RWPE2 (cell line): ENCODE measurements around the gene TMEM178B.
"Not testable (repeated sequence)": the region's sequence is repeated elsewhere in the genome, so short reads cannot be mapped to it uniquely, and the experiment has no call there.

ENCODE experiments used
- ATAC-seq: fragments of 200-7000 bp; cut with Tn5 transposase; 3 replicates; pipeline ENCODE4 v1.9.1; 2021; ENCODE audit warnings: low read depth
- DNase-seq: peaks from one replicate; pipeline ENCODE4 v3.0.0-alpha.2; 2020; ENCODE audit warnings: low spot score
- H3K27ac ChIP-seq: fragments of 450-650 bp; 2 replicates; pipeline ENCODE4 v1.5.1; 2017; ENCODE audit warnings: mild to moderate bottlenecking; ENCODE audit not compliant: poor library complexity, severe bottlenecking
- H3K27me3 ChIP-seq: fragments of 250-450 bp; sonication (Bioruptor Pico); 2 replicates; pipeline ENCODE4 v1.5.1; 2021; ENCODE audit warnings: mild to moderate bottlenecking, moderate library complexity; ENCODE audit not compliant: insufficient read depth, poor library complexity, severe bottlenecking
- H3K36me3 ChIP-seq: fragments of 250-450 bp; sonication (Bioruptor Pico); 2 replicates; pipeline ENCODE4 v1.5.1; 2020; ENCODE audit warnings: low read depth, mild to moderate bottlenecking, moderate library complexity
- H3K4me1 ChIP-seq: fragments of 250-450 bp; sonication (Bioruptor Pico); 2 replicates; pipeline ENCODE4 v1.5.1; 2021; ENCODE audit warnings: mild to moderate bottlenecking, moderate library complexity; ENCODE audit not compliant: insufficient read depth, poor library complexity, severe bottlenecking
- H3K4me3 ChIP-seq: fragments of 250-450 bp; sonication (Bioruptor Pico); 2 replicates; pipeline ENCODE4 v1.5.1; 2021; ENCODE audit warnings: mild to moderate bottlenecking, moderate library complexity; ENCODE audit not compliant: severe bottlenecking
- H3K9me3 ChIP-seq: fragments of 250-450 bp; sonication (Bioruptor Pico); 2 replicates; pipeline ENCODE4 v1.5.1; 2021; ENCODE audit warnings: mild to moderate bottlenecking, moderate library complexity; ENCODE audit not compliant: severe bottlenecking
- TF ChIP-seq, protein P1 (sequence below): fragments of 450-650 bp; IDR thresholded peaks from one replicate; pipeline ENCODE4 v1.5.1; 2017; ENCODE audit warnings: mild to moderate bottlenecking, moderate library complexity; ENCODE audit not compliant: poor library complexity, severe bottlenecking

The TMEM178B gene

DNA sequence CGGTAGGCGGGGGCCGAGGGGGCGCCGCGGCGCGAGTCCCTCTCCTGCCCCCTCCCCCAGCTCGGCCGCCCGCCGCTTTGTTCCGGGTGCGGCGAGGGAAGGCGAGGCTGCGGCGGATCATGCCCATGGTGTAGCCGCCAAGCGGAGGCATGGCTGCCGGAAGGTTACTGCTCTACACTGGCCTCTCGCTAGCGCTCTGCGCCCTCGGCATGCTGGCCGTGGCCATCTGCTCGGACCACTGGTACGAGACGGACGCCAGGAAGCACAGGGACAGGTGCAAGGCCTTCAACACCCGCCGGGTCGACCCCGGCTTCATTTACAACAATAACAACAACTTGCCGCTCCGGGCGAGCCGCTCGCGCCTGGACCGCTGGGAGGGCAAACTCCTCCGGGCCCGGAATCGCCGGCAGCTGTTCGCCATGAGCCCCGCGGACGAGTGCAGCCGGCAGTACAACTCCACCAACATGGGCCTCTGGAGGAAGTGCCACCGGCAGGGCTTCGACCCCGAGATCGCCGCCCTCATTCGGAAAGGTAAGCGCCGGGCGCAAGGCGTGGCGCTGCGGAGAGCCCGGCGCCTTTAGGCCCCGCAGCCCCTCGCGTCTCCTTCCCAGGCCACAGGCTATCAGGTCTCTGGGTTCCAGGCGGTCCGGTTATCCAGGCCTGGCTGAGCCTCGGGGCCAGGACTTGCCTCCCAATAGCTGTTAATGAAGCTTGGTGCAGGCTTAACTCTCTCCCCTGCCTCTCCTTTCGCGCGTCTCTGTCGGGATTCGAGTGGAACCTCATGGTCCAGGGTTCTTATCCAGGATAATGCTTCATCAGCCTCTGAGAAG is 513 bp downstream of the TMEM178B start:
- no peak overlapping the region for H3K27ac ChIP-seq
- H3K36me3 ChIP-seq = no peaks in the 10 kb centered on the region
- H3K4me1 ChIP-seq = no peaks in the 10 kb centered on the region
- peak overlapping the region; percentile 30 for H3K4me3 ChIP-seq
- TF ChIP-seq, protein P1, sequence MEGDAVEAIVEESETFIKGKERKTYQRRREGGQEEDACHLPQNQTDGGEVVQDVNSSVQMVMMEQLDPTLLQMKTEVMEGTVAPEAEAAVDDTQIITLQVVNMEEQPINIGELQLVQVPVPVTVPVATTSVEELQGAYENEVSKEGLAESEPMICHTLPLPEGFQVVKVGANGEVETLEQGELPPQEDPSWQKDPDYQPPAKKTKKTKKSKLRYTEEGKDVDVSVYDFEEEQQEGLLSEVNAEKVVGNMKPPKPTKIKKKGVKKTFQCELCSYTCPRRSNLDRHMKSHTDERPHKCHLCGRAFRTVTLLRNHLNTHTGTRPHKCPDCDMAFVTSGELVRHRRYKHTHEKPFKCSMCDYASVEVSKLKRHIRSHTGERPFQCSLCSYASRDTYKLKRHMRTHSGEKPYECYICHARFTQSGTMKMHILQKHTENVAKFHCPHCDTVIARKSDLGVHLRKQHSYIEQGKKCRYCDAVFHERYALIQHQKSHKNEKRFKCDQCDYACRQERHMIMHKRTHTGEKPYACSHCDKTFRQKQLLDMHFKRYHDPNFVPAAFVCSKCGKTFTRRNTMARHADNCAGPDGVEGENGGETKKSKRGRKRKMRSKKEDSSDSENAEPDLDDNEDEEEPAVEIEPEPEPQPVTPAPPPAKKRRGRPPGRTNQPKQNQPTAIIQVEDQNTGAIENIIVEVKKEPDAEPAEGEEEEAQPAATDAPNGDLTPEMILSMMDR = no peak
- DNase-seq = no peak
- 0 out of 3 replicates have a peak, but pooled peaks have one; percentile 30 for ATAC-seq
- H3K9me3 ChIP-seq = no peaks in the 10 kb centered on the region
- peaks cover 71% of the 10 kb centered on the region for H3K27me3 ChIP-seq

DNA sequence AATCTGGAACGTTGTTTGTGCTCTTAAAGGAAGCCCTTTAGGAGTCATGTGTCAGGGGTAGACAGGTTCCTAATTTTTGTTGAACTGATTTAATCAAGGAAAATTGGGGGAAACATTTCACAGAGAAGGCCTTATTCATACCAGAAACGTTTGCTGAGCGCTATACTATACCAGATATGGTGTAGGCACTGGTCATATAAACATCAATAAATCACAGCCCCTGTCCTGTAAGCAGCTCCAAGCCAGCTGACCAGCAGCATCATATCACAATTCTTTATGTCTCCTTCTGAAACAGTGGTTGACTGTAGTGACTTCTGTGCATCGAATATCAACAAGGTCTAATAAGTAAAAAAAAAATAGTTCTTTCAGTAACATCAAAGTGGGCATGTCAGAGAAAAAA is 1.1 kb downstream of the TMEM178B start:
- Histone ChIP-seq H3K4me3 (no peak overlapping the region), H3K27me3 (peaks cover 67% of the 10 kb centered on the region), H3K4me1 (no peaks in the 10 kb centered on the region), H3K36me3 (no peaks in the 10 kb centered on the region), H3K27ac (no peak overlapping the region), H3K9me3 (no peaks in the 10 kb centered on the region)
- ATAC-seq (no peak), DNase-seq (no peak)
- TF ChIP-seq, protein P1 = no peak

DNA sequence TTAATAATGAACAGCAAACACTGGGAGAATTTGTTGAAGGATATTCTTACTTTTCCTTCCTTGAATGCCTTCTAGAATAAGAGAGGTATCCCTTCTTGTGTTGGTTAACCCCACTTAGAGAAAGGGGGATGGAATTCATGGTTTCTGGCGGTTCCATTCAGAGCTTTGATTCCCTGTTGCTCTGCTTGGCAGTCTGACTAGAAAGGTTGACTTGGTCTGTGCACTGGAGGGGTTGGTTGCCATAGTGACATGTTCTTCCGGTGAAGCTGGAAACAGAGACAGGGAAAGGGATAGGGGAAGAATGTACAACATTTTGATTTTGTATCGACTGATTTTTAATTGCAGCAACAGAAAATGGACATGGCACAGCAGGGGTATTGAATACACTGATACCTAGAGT is 2.5 kb downstream of the TMEM178B start:
- DNase-seq = no peak
- H3K4me3 ChIP-seq = no peak overlapping the region
- H3K4me1 ChIP-seq = no peaks in the 10 kb centered on the region
- no peaks in the 10 kb centered on the region for H3K9me3 ChIP-seq
- H3K27ac ChIP-seq = no peak overlapping the region
- TF ChIP-seq, protein P1 = no peak
- ATAC-seq = no peak
- no peaks in the 10 kb centered on the region for H3K36me3 ChIP-seq
- peaks cover 62% of the 10 kb centered on the region for H3K27me3 ChIP-seq

DNA sequence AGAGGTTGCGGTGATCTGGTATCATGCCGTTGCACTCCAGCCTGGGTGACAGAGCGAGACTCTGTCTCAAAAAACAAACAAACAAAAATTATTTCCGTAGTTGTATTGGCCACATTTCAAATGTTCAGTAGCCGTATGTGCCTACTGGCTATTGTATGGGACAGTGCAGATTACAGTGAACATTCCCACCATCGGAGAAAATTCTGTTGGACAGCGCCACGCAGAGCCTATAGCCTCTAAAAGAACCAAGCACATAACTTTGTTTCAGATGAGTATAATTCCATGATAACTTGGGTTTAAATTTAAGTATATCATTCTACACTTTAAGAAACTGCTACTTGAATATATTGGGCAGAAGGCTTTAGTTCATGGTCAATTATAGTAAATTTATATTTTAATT is 5.4 kb downstream of the TMEM178B start:
- Histone ChIP-seq H3K27me3 (peaks cover 34% of the 10 kb centered on the region), H3K9me3 (no peaks in the 10 kb centered on the region), H3K4me3 (no peak overlapping the region), H3K4me1 (no peaks in the 10 kb centered on the region), H3K27ac (no peak overlapping the region), H3K36me3 (no peaks in the 10 kb centered on the region)
- no peak for ATAC-seq
- no peak for DNase-seq
- TF ChIP-seq, protein P1 = no peak

DNA sequence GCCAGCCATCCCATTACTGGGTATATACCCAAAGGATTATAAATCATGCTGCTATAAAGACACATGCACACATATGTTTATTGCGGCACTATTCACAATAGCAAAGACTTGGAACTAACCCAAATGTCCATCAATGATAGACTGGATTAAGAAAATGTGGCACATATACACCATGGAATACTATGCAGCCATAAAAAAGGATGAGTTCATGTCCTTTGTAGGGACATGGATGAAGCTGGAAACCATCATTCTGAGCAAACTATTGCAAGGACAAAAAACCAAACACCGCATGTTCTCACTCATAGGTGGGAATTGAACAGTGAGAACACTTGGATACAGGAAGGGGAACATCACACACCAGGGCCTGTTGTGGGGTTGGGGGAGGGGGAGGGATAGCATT is 15.6 kb downstream of the TMEM178B start:
- H3K9me3 ChIP-seq, H3K4me1 ChIP-seq, H3K36me3 ChIP-seq, H3K27me3 ChIP-seq, H3K4me3 ChIP-seq, ATAC-seq, DNase-seq, H3K27ac ChIP-seq: not testable (repeated sequence)
